Measurements from ENCODE around the gene CRELD2. TPM values are rescaled to one million over a fixed set of nuclear protein-coding genes. Genes with fewer than 3 reads are reported as not detected.

CRELD2 gene
- total RNA-seq, result 17.5 TPM

- DNase-seq, result peak; percentile 96
Measured at GRCh38 chr22:49917974-49918910, at the start of gene CRELD2, which contains the start of gene ALG12. Gene CRELD2, plus strand, starts transcription at chr22:49918634. Its CDS starts 136 bp downstream, at chr22:49918770. Gene ALG12, minus strand, starts transcription at chr22:49918438. Its CDS starts 4,673 bp downstream, at chr22:49913765.

- no peak for DNase-seq
Measured at GRCh38 chr22:49869086-49869830, 49.2 kb upstream of the CRELD2 start.

GRCh38 chr22:49869845-49870712 is 48.4 kb upstream of the CRELD2 start:
- no peak for DNase-seq

- no peak for DNase-seq
Measured at GRCh38 chr22:49871482-49871881, 47.0 kb upstream of the CRELD2 start.

- DNase-seq, result no peak
Measured at GRCh38 chr22:49872347-49872746, 46.1 kb upstream of the CRELD2 start.

GRCh38 chr22:49873228-49873940 is 45.0 kb upstream of the CRELD2 start:
- no peak for DNase-seq

GRCh38 chr22:49877642-49878041 is 40.8 kb upstream of the CRELD2 start:
- DNase-seq, result no peak

- no peak for DNase-seq
Measured at GRCh38 chr22:49878206-49878605, 40.2 kb upstream of the CRELD2 start.

- DNase-seq, result no peak
Measured at GRCh38 chr22:49879871-49880270, 38.6 kb upstream of the CRELD2 start.

- no peak for DNase-seq
Measured at GRCh38 chr22:49880281-49880680, 38.2 kb upstream of the CRELD2 start.

- DNase-seq, result no peak
Measured at GRCh38 chr22:49881856-49882255, 36.6 kb upstream of the CRELD2 start.

- no peak for DNase-seq
Measured at GRCh38 chr22:49882519-49883293, 35.7 kb upstream of the CRELD2 start.

GRCh38 chr22:49883294-49883640 is 35.2 kb upstream of the CRELD2 start:
- DNase-seq, result no peak

GRCh38 chr22:49884075-49884474 is 34.4 kb upstream of the CRELD2 start:
- no peak for DNase-seq

- no peak for DNase-seq
Measured at GRCh38 chr22:49884503-49885260, 33.8 kb upstream of the CRELD2 start.

- DNase-seq, result no peak
Measured at GRCh38 chr22:49885281-49885680, 33.2 kb upstream of the CRELD2 start.

- no peak for DNase-seq
Measured at GRCh38 chr22:49885881-49886280, 32.6 kb upstream of the CRELD2 start.

GRCh38 chr22:49886346-49887063 is 31.9 kb upstream of the CRELD2 start:
- no peak for DNase-seq

GRCh38 chr22:49887064-49887451 is 31.4 kb upstream of the CRELD2 start:
- no peak for DNase-seq
